ENCODE measurements around the gene STEAP1.
"Not testable (repeated sequence)": the region's sequence is repeated elsewhere in the genome, so short reads cannot be mapped to it uniquely, and the experiment has no call there.

The STEAP1 gene

DNA sequence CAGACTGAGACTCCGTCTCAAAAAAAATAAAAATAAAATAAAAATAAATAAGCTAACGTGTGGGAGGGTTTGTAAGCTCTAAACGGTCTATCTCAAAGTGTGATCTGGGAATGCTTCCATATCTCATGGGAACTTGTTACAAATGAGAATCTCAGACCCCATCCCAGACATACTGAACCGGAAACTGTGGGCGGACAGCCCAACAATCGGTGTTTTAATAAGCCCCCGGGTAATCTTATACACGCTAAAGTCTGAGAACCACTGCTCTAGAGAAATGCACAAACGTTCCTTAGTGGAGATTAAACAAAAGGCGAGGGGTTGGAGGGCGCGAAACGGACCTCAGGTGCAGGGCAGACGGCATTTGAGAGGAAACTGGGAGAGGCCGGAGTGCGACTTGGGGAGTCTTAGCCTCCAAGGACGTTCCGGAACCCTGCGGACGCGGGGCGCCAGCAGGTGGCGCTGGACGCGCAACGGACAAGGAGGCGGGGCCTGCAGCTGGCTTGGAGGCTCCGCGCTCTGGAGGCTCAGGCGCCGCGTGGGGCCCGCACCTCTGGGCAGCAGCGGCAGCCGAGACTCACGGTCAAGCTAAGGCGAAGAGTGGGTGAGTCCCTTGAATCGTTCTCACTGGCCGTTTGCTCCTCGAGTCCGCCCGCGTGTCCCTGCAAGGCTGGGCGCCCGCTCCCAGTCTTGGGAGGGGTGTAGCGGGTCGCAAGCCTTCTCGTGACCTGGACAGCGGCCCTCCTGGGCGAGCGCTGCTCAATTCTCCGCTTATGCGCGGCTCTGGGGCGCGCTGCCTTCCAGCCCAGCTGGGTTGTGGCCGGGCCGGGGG is at the start of gene STEAP1:
STEAP1 (plus strand) TSS at position 527 of the 829 bp plus-strand sequence. CDS start 5,320 bp downstream, outside the sequence.
- not testable (repeated sequence) for FAIRE-seq

DNA sequence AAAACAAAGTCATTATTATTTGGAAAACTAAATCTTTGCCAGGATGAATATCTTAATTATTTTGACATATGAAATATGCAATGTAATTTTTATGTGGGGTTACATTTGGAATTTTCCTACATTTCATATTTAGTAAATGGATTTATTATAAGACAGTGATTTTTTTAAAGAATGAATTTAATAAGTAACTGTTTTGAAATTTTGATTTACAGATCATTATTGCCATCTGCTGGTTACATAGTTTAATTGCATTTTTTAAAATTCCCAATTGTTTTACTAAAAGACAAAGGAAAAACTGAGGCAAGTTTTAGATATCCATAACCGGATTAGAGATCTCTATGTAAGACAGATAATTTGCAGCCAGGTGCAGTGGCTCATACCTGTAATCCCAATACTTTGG is 39.3 kb upstream of the STEAP1 start:
- peak; percentile 80 for FAIRE-seq

DNA sequence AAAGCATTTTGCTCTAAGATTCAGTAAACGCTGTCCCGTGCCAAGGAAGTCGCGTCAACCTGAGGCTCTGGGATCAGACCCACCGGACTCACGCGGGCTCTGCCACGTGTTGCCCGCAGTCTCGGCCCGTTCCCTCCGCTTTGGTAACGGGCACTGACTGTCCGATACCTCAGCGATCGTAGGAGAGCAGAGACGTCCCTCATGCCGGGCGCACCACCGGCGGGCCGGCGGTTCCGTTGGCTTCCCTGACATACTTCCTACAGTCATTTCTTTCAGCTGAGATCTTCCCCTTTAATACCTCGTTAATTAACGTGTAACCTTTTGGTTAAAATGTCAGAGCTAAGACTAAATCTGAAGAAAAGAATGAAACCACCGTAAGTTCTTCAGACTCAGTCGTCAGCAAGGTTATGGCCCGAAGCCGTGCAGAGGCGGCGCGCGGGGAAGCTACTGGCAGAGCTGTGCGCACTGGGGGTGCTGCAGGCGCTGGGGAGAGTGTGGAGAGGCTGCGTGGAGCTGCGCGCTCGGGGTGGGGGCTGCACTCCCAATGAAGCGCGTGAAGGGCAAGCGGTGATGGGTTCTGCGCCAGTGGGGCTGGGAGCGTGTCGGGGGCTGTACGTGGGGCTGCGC is 35.6 kb upstream of the STEAP1 start:
- FAIRE-seq: not testable (repeated sequence)

GRCh38 chr7:90119178-90119971 is 34.9 kb upstream of the STEAP1 start:
- no peak for FAIRE-seq

- FAIRE-seq: not testable (repeated sequence)
Observed at GRCh38 chr7:90120205-90120604, 34.1 kb upstream of the STEAP1 start.

DNA sequence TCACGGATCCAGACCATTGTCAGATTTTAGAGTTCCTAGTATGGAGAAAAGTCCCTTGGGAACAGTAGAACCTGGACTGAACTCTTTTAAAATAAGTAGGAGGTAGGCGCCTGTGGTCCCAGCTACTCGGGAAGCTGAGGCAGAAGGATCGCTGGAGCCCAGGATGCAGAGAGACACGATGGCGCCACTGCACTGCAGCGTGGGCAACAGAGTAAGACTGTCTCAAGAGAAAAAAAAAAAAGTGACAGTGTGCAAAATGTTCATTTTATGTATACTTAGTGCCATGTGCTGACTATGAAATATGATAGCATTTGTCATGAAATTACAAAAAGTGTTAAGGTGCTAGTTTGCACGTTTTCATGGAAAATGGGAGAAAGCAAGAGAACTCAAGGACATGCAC is 22.5 kb upstream of the STEAP1 start:
- FAIRE-seq: not testable (repeated sequence)

DNA sequence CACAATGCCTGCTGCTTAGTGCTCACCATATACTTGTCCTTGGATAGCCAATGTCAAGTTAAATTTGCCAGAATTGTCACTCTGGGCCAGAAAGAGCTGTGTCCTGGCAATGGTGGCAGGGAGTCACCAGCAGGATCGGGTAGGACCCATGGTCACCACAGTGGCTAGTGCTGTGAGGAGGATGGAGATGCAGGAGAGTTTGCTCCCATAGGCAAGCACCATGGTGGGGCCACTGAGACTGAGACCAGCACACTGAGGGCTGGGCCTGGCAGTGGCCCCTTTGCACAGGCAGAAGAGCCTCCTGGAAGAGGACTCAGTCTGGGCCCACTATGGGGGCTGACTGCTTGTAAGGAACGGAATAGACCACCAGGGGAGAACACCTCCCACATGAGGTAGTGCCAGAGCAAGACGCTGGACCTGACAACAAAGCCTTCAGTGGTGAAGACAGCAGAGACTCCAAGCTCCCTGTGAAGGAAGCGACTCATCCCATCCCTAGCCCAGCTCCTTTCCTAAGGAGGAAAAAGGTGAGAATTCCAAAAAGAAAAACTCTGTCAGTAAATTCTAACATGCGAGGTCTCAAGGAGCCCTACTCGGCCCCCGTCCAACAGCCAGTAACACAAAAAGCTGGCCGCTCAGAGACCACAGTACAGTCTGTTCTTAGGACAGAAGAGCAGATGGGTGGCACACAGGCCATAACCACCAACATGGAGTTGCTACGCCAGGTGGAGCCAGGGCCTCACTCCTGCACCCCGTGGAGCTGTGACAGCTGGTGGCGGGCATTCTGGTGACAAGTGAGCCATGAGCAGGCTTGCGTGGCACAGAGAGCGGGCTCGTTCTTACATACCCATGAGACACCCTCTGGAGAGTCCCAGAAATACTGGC is 6.9 kb upstream of the STEAP1 start:
- FAIRE-seq: not testable (repeated sequence)

GRCh38 chr7:90149428-90149827 is 4.8 kb upstream of the STEAP1 start:
- FAIRE-seq: not testable (repeated sequence)

- FAIRE-seq: not testable (repeated sequence)
Observed at GRCh38 chr7:90151884-90152283, 2.4 kb upstream of the STEAP1 start.

- not testable (repeated sequence) for FAIRE-seq
Observed at GRCh38 chr7:90152642-90153253, 1.5 kb upstream of the STEAP1 start.

- no peak for FAIRE-seq
Observed at GRCh38 chr7:90155206-90155605, 937 bp downstream of the STEAP1 start.

DNA sequence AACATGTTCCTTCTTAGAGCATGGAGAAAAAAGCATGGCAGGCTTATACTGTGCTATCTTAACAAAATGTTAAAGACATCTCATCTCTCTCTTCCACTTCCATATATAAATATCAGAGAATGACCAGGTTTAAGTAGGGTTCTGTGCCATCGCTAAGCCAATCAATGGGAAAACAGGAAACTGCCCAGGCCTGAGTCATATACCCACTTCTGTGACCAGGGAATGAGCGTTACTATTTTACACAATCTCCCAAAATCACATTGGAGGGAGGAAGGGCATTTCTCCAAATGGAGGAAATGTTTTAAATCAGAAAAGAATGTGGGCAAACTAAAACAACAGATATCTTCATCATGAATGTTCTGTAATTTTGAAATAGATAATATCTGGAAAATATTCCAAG is 3.1 kb downstream of the STEAP1 start:
- not testable (repeated sequence) for FAIRE-seq

DNA sequence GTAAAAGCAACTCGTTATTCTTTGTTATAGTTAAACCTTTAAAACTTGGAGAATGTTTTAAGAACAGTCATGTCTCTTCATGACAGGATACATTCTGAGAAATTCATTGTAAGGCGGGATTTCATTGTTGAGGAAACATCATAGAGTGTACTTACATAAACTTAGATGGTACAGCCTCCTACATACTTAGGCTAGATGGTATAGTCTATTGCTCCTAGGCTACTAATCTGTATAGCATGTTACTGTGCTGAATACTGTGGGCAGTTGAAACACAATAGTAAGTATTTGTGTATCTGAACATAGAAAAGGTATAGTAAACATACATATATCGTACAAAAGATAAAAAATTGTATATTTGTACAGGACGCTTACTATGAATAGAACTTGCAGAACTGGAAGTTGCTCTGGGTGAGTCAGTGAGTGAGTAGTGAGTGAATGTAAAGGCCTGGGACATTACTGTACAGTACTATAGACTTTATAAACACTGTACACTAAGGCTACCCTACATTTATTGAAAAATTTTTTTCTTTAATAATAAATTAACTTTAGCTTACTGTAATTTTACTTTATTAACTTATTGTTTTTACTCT is 3.6 kb downstream of the STEAP1 start:
- FAIRE-seq: not testable (repeated sequence)

- FAIRE-seq: no peak
Observed at GRCh38 chr7:90163534-90163933, 9.3 kb downstream of the STEAP1 start.

- FAIRE-seq: no peak
Observed at GRCh38 chr7:90165724-90166123, 11.5 kb downstream of the STEAP1 start.

GRCh38 chr7:90166153-90166552 is 11.9 kb downstream of the STEAP1 start:
- FAIRE-seq: no peak

- FAIRE-seq: no peak
Observed at GRCh38 chr7:90167361-90167760, 13.1 kb downstream of the STEAP1 start.

- FAIRE-seq: no peak
Observed at GRCh38 chr7:90169891-90170290, 15.6 kb downstream of the STEAP1 start.

GRCh38 chr7:90172121-90172520 is 17.9 kb downstream of the STEAP1 start:
- FAIRE-seq: no peak

GRCh38 chr7:90172624-90173023 is 18.4 kb downstream of the STEAP1 start:
- FAIRE-seq: no peak

- no peak for FAIRE-seq
Observed at GRCh38 chr7:90173127-90173844, 19.0 kb downstream of the STEAP1 start.

All from TTC549 (cell line).